ENCODE results near the gene MAP1LC3B2.

MAP1LC3B2 gene

DNA sequence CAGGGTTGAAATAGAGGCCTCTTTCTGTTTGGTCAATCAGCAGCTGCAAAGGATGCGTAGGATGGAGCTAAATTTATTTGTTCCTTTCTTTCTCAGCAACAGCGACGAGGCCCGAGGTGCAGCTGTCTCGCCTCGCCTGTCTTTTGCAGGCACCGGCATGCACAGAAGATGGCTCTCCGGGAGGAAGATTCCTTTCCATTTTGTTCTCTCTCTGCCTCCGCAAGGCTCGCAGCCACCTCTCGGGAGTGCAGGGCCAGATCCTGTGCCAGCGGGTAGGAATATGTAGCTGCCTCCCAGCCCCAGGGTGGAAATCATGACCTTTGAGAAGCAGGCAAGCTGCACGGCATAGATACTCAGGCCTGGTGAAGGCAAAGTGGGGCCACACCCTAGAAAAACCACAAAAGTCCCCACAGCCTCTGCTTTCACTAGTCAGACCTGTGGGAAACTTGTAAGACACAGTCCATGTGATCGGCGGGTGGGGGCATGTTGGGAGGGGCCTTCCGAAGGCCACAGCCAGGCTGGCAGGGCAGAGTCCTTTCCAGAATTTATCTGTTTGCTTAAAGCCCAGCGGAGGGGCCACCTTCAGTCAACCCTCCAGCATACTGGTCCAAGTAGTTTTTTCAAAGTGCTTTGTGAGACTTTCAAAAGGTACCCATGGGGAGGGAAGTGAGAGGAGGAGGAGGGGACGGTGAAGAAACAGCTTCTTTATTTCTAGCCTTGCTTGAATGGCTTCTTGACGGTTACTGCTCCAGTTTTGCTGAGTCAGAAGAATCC is at the start of gene MAP1LC3B2:
Gene MAP1LC3B2, plus strand, starts transcription at position 220 of the 774 bp plus-strand sequence. CDS start 16,562 bp downstream, outside the sequence.
- peak; percentile 18 to 36 for DNase-seq (ENCODE audit: low read depth in 2 of 2)

- no peak for DNase-seq (ENCODE audit: low read depth in 2 of 2)
Measured at GRCh38 chr12:116513944-116514343, 45.2 kb upstream of the MAP1LC3B2 start.

GRCh38 chr12:116515684-116516083 is 43.5 kb upstream of the MAP1LC3B2 start:
- no peak for DNase-seq (ENCODE audit: low read depth in 2 of 2)

- no peak for DNase-seq (ENCODE audit: low read depth in 2 of 2)
Measured at GRCh38 chr12:116516657-116517056, 42.5 kb upstream of the MAP1LC3B2 start.

DNA sequence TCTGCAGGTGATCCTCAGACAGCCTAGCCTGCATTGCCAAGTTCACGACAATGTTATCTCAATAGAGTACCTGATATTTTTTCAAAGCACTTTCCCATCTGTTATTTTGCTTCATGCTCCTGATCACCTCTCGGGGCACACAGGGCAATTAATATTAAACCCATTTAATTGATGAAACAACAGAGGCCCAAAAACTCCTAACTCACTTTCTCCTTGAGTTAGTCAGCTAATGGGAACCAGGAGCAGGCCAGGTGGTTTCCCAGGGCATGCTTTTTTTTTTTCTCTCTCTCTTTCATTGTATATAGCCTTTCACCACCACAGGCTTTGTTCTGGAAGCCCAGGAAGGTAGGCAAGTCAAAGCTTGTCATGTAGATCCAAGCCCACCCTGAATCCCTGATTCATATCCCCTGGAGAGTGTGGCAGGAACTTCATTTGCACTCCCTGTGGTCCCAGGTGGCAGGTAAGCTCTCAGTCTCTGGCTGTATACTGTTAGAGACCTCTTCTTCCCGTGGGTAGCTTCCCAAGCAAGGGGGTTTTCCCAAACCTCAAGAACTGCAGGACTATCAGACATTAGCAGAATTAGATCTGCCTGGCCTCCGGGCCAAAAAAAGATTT is 41.6 kb upstream of the MAP1LC3B2 start:
- DNase-seq (ENCODE audit: low read depth in 2 of 2) = no peak

- no peak for DNase-seq (ENCODE audit: low read depth in 2 of 2)
Measured at GRCh38 chr12:116520225-116520760, 38.9 kb upstream of the MAP1LC3B2 start.

GRCh38 chr12:116520801-116521471 is 38.2 kb upstream of the MAP1LC3B2 start:
- no peak for DNase-seq (ENCODE audit: low read depth in 2 of 2)

GRCh38 chr12:116524311-116524710 is 34.9 kb upstream of the MAP1LC3B2 start:
- DNase-seq (ENCODE audit: low read depth in 2 of 2) = no peak

DNA sequence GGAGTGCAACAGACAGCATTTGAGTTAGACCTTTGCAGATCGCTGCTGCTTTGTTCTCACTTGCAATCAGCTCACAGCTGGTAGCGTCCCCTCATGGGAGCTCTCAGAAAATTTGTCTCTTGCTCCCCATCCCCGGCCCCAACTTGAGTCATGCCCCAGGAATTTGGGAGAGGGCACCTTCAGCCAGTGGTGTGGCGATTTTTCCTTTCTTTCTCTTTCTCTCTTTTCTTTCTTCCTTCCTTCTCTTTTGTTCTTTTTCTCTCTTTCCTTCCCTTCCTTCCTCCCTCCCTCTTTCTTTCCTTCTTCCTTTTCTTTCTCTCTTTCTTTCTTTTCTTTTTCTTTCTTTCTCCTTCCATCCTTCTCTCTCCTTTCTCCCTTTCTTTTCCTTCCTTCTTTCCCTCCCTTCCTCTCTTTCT is 34.2 kb upstream of the MAP1LC3B2 start:
- no peak for DNase-seq (ENCODE audit: low read depth in 2 of 2)

DNA sequence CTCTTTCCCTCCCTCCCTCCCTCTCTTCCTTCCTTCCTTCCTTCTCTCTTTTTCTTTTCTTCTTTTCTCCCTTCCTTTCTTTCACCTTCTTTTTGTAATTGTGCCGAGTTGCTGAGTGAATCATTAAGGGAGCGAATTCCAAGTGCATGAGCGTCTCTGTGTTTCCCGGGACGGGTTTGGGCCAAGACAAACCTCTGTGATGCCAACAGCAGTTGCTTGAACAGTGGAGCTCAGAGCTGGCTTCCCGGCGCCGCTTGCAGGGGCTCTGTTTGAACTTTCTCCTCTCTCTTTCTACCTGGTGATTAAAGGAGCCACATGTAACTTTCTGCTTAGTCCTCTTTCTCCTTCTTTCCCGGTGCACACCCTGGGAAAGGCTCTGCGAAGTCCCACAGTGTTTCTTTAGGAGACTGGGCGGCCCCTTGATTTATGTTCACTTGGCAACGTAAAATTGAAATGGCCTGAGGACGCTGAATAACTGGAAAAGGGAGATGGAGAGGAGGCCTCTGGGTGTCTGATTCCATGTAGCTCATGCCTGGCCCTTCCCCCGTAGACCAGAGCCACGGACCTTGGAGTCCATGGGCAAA is 33.7 kb upstream of the MAP1LC3B2 start:
- DNase-seq (ENCODE audit: low read depth in 2 of 2) = no peak

DNA sequence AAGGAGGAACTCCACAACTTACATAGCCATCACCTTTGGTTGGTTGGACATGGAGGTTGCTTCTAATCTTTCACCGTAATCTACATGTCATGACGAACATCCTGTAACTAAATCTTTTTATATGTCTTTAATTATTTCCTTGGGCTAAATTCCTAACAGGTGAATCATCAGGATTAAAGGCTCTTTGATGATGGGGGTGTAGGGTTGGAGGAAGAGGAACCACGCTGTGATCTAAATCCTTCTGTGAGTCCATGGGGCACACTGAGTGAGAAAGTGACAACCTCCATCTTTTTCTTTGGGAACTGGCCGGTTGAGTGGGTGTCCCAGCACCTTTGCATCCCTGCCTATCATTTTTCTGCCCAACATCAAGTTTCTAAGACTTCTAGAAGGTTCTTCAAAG is 31.1 kb upstream of the MAP1LC3B2 start:
- no peak for DNase-seq (ENCODE audit: low read depth in 2 of 2)

DNA sequence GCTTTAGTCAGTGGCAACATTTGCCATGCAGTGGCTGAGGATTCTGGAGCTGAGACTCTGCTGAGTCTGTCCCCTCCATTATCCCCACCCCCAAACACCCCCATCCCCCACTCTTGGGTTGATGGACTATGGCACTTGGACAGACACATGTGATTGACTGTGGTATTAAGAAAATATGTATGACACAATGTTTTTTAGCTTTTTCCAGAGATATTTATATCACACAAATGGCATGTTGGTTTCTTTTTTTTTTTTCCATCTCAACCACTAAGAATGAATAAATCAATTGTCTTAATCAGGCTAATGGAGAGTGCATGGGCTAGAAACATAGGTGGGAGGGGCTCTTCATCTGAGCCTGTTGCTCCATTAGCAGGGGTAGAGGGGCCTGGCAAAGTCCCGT is 30.7 kb upstream of the MAP1LC3B2 start:
- no peak for DNase-seq (ENCODE audit: low read depth in 2 of 2)

- DNase-seq (ENCODE audit: low read depth in 2 of 2) = no peak
Measured at GRCh38 chr12:116529048-116529447, 30.1 kb upstream of the MAP1LC3B2 start.

- DNase-seq (ENCODE audit: low read depth in 2 of 2) = no peak
Measured at GRCh38 chr12:116529686-116530085, 29.5 kb upstream of the MAP1LC3B2 start.

- no peak for DNase-seq (ENCODE audit: low read depth in 2 of 2)
Measured at GRCh38 chr12:116532428-116532827, 26.8 kb upstream of the MAP1LC3B2 start.

- DNase-seq (ENCODE audit: low read depth in 2 of 2) = no peak
Measured at GRCh38 chr12:116532986-116533342, 26.2 kb upstream of the MAP1LC3B2 start.

- peak; percentile 41 to 64 for DNase-seq (ENCODE audit: low read depth in 2 of 2)
Measured at GRCh38 chr12:116533343-116534251, 25.6 kb upstream of the MAP1LC3B2 start.

DNA sequence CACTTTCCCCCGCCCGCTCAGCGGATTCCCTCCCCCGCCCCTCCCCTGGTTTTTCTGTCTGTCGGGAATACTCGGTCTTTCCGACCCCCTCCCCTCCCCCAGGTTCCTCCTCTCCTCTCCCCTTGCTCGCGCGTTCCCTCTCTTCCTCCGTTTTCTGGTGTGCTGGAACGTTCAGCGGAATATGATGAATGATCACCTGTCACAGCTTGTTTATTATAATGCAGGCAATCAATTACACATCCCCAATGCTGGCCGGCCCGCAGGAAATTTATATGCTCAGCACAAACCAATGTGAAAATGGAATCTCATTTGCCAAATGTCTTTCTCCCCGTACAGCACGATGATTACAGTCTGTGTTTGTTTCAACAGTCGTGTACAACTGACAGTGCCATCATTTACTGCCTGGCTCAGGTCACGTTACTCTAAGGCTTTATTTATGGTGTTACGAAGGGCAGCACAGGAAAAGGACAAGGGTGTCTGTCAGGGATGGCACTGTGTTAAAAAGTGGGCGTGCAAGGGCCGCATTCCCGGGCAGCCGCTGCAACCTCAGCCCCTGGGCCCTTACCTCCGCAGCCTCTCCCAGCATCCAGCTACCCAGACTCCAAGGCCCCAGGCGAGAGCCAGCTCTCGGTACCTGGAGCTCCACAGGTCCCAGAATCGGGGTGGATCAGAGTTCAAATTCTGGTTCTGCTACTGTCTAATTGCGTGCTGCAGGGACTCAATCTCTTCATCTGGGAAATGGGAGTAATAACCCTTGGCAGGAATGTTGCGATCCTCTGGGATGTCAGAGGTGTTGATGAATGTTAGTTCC is 24.7 kb upstream of the MAP1LC3B2 start:
- DNase-seq (ENCODE audit: low read depth in 2 of 2) = no peak

DNA sequence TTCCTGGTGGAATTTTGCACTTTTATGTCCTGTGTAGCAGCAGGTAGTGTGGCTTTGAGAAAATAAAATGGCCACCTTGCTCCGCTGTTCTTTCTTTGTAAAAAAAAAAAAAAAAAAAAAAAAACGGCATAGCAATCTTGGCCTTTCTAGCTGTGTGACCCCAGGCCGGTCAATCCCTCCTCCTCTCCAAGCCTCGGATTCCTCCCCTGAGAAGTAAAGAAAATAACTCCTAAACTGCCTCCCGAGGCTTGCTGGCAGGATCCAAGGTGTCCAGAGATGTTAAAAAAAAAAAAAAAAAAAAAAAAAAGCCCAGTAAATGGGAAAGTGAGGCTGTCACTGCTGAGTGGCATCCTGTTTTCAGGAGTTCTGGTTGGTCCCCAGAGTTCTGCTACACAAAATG is 23.9 kb upstream of the MAP1LC3B2 start:
- no peak for DNase-seq (ENCODE audit: low read depth in 2 of 2)
